DND-41 (cell line): Measurements from ENCODE around the gene SLIT1.

ENCODE experiments used
- CTCF ChIP-seq: IDR thresholded peaks from 2 replicates; pipeline ENCODE4 v1.5.1; 2012; ENCODE audit warnings: borderline replicate concordance, low read length, moderate library complexity, mild to moderate bottlenecking; ENCODE audit not compliant: poor library complexity, severe bottlenecking; ENCODE audit errors: extremely low read depth
- EZH2 ChIP-seq: IDR thresholded peaks from 3 replicates; pipeline ENCODE4 v1.6.1; 2012; ENCODE audit warnings: borderline replicate concordance, low read depth, mild to moderate bottlenecking, moderate library complexity, low read length, inconsistent platforms; ENCODE audit not compliant: severe bottlenecking

GRCh38 chr10:97083228-97083829, 102.4 kb downstream of the SLIT1 start:
- TF ChIP-seq CTCF, result no peak
- TF ChIP-seq EZH2, result no peak
